ENCODE measurements around the gene ATP4B.

- TF ChIP-seq, protein P1, sequence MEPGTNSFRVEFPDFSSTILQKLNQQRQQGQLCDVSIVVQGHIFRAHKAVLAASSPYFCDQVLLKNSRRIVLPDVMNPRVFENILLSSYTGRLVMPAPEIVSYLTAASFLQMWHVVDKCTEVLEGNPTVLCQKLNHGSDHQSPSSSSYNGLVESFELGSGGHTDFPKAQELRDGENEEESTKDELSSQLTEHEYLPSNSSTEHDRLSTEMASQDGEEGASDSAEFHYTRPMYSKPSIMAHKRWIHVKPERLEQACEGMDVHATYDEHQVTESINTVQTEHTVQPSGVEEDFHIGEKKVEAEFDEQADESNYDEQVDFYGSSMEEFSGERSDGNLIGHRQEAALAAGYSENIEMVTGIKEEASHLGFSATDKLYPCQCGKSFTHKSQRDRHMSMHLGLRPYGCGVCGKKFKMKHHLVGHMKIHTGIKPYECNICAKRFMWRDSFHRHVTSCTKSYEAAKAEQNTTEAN (CRISPR knock-in tag; IDR thresholded peaks at IDR 0.05): no peak
- TF ChIP-seq, protein P2, sequence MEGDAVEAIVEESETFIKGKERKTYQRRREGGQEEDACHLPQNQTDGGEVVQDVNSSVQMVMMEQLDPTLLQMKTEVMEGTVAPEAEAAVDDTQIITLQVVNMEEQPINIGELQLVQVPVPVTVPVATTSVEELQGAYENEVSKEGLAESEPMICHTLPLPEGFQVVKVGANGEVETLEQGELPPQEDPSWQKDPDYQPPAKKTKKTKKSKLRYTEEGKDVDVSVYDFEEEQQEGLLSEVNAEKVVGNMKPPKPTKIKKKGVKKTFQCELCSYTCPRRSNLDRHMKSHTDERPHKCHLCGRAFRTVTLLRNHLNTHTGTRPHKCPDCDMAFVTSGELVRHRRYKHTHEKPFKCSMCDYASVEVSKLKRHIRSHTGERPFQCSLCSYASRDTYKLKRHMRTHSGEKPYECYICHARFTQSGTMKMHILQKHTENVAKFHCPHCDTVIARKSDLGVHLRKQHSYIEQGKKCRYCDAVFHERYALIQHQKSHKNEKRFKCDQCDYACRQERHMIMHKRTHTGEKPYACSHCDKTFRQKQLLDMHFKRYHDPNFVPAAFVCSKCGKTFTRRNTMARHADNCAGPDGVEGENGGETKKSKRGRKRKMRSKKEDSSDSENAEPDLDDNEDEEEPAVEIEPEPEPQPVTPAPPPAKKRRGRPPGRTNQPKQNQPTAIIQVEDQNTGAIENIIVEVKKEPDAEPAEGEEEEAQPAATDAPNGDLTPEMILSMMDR (IDR thresholded peaks at IDR 0.05): no peak
- no peak for TF ChIP-seq MXD4 (CRISPR knock-in tag; IDR thresholded peaks at IDR 0.05; ENCODE audit: borderline replicate concordance)
- no peak for TF ChIP-seq TEAD1 (CRISPR knock-in tag; IDR thresholded peaks at IDR 0.05)
Observed at GRCh38 chr13:113611996-113612395, 46.0 kb downstream of the ATP4B start.

All from WTC11 (cell line).